ENCODE results near the gene SDC1. TPM values are rescaled to one million over a fixed set of nuclear protein-coding genes. Genes with fewer than 3 reads are reported as not detected.

The SDC1 gene
- polyA plus RNA-seq, 1 of the 3 experiments (the other 2 are of a cell fraction): 122 TPM

DNA sequence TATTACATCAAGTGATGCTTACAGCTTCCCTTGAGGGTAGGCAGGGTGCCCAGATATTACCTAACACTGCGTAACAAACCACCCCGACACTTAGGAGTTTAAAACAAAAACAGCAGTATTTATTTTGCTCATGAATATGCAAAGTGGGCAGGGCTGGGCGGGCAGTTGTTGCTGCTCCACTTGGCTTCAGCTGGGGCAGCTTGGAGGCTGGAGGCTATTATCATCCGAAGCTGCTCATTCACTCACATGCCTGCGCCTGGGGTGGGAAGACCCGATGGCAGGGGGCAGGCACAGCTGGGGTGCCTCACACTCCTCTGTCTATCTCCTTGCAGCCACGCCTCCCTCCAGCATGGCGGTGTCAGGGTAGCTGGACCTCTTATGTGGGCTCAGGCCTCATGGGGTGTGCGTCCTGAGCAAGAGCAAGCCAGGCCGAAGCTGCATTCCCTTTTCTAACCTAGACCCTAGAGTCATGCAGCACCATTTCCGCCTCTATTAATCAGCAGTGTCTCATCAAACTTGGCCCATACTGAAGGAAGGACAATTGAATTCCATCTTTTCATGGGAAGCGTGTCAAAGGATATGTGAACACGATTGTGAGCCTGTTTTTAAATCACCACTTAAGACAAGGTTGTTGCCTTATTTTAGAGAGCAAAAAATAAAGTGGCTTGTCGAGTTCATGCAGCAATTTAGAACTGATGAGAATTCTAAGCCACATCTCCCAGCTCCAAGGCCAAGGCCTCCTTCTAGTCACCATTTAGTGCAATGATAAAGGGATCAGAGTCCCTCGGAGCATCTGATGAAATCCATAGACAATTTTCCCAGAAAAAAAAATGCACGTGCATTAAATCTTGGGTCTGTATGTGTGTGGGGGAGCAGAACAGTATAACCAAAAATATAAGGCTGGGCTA lies 54.9 kb downstream of the SDC1 start:
- Histone ChIP-seq H4K20me1 (ENCODE audit: insufficient read depth) (no peaks in the 10 kb centered on the region), H3K9me3 (no peaks in the 10 kb centered on the region), H3K36me3 (replicated peaks in 1 of 2; ENCODE audit: control insufficient read depth in 1 of 2, insufficient read depth in 2 of 2, low read length in 1 of 2) (no peaks in the 10 kb centered on the region), H3K27ac (ENCODE audit: low read depth in 2 of 2, low read length in 1 of 2) (no peak overlapping the region), H3K4me3 (ENCODE audit: low read depth in 2 of 2, low read length in 1 of 2) (no peak overlapping the region), H3K79me2 (ENCODE audit: insufficient read depth) (no peaks in the 10 kb centered on the region), H3K9ac (no peak overlapping the region), H3K9me2 (no peaks in the 10 kb centered on the region), H2AFZ (ENCODE audit: low read depth) (no peak overlapping the region), H3K27me3 (ENCODE audit: insufficient read depth) (no peaks in the 10 kb centered on the region), H3K4me2 (no peak overlapping the region), H3F3A (replicated peaks; ENCODE audit: insufficient read depth) (no peaks in the 10 kb centered on the region), H3K4me1 (ENCODE audit: control insufficient read depth in 1 of 2, insufficient read depth in 2 of 2, low read depth in 1 of 2, low read length in 1 of 2) (peaks cover 6 to 72% of the 10 kb centered on the region in 2 experiments; a peak in 2 of 4 replicates)
- CTCF ChIA-PET: interaction anchor here (0.6 to 2.6 kb wide), 5 partner anchors 15 to 122 kb away, joined by 3 to 10 read pairs (median 3); no protein-coding TSS in a partner anchor
- POLR2A ChIA-PET: no interaction called here
- DNase-seq: no peak
- 89% methylated on average over 15 of the region's 16 CpGs for WGBS (ENCODE audit: low lambda C conversion rate)
- TF ChIP-seq YY1 (IDR thresholded peaks at IDR 0.05; ENCODE audit: low read depth): no peak
- TF ChIP-seq, protein P1, sequence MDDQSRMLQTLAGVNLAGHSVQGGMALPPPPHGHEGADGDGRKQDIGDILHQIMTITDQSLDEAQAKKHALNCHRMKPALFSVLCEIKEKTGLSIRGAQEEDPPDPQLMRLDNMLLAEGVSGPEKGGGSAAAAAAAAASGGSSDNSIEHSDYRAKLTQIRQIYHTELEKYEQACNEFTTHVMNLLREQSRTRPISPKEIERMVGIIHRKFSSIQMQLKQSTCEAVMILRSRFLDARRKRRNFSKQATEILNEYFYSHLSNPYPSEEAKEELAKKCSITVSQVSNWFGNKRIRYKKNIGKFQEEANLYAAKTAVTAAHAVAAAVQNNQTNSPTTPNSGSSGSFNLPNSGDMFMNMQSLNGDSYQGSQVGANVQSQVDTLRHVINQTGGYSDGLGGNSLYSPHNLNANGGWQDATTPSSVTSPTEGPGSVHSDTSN (IDR thresholded peaks at IDR 0.05): no peak
- TF ChIP-seq EP300 (IDR thresholded peaks at IDR 0.05; ENCODE audit: borderline replicate concordance in 1 of 2, low read depth in 1 of 2, low read length in 1 of 2): no peak
- TF ChIP-seq RCOR1 (IDR thresholded peaks at IDR 0.05; ENCODE audit: low read length): no peak
- TF ChIP-seq ELF1 (IDR thresholded peaks at IDR 0.05): no peak
- TF ChIP-seq SIN3A (IDR thresholded peaks at IDR 0.05; ENCODE audit: borderline replicate concordance, low read depth, low read length): no peak
- TF ChIP-seq, protein P2, sequence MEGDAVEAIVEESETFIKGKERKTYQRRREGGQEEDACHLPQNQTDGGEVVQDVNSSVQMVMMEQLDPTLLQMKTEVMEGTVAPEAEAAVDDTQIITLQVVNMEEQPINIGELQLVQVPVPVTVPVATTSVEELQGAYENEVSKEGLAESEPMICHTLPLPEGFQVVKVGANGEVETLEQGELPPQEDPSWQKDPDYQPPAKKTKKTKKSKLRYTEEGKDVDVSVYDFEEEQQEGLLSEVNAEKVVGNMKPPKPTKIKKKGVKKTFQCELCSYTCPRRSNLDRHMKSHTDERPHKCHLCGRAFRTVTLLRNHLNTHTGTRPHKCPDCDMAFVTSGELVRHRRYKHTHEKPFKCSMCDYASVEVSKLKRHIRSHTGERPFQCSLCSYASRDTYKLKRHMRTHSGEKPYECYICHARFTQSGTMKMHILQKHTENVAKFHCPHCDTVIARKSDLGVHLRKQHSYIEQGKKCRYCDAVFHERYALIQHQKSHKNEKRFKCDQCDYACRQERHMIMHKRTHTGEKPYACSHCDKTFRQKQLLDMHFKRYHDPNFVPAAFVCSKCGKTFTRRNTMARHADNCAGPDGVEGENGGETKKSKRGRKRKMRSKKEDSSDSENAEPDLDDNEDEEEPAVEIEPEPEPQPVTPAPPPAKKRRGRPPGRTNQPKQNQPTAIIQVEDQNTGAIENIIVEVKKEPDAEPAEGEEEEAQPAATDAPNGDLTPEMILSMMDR (IDR thresholded peaks at IDR 0.05): no peak
- TF ChIP-seq, protein P3, sequence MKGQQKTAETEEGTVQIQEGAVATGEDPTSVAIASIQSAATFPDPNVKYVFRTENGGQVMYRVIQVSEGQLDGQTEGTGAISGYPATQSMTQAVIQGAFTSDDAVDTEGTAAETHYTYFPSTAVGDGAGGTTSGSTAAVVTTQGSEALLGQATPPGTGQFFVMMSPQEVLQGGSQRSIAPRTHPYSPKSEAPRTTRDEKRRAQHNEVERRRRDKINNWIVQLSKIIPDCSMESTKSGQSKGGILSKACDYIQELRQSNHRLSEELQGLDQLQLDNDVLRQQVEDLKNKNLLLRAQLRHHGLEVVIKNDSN (IDR thresholded peaks at IDR 0.05; ENCODE audit: borderline replicate concordance, low read depth): no peak
- TF ChIP-seq TAF1 (IDR thresholded peaks at IDR 0.05; ENCODE audit: borderline replicate concordance, low read depth, low read length): no peak
- no peak for TF ChIP-seq MXI1 (IDR thresholded peaks at IDR 0.05; ENCODE audit: low read depth, low read length)
